GM18867 (cell line): Measurements from ENCODE around the gene NCOR1.
A peak's percentile ranks its signal among the peaks of the same experiment; 100 is the strongest.

Source experiments
- ATAC-seq: cut with Tn5 transposase; IDR thresholded peaks from one replicate; pipeline ENCODE4 v1.9.1; 2021; ENCODE audit warnings: mild to moderate bottlenecking, moderate library complexity; ENCODE audit not compliant: unreplicated experiment

Gene NCOR1

GRCh38 chr17:16037636-16038035 is 177.7 kb downstream of the NCOR1 start:
- ATAC-seq, result no peak

DNA sequence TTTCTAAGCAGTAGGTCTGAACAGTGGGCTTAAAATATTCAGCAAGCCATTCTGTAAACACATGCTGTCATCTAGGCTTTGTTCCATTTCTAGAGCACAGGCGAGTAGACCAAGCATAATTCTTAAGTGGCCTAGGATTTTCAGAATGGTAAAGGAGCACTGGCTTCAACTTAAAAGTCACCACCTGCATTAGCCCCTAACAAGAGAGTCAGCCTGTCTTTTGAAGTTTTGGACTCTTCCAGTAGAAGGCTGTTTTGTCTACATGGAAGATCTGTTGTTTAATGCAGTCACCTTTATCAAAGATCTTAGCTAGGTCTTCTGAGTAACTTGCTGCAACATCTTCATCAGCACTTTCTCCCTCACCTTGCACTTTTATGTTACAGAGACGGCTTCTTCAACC is 179.1 kb downstream of the NCOR1 start:
- ATAC-seq, result no peak

- no peak for ATAC-seq
These were observed 181.5 kb downstream of the NCOR1 start for GRCh38 chr17:16033729-16034349.

GRCh38 chr17:16027708-16028584 is 187.4 kb downstream of the NCOR1 start:
- ATAC-seq, result peak; percentile 76

DNA sequence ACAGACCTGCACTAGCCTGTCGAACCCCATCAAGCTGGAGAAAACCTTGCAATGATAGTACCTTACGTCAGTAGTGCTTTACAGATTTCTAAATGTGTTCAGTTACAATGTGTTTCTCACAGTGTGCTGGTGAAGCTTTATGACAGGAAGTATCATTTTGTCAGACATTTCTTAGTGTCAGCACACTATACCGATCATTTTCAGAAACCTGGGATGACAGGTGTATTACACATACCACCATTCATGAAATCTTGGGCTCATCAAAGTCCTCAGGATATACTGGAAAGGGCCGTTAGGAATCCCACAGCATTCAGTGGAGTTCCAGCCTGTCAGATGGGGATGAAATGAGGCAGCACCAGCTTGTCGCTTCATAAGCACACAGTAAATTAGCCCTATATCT is 188.4 kb downstream of the NCOR1 start:
- no peak for ATAC-seq

GRCh38 chr17:16025202-16025601 is 190.1 kb downstream of the NCOR1 start:
- ATAC-seq, result no peak

- no peak for ATAC-seq
These were observed 191.5 kb downstream of the NCOR1 start for GRCh38 chr17:16023881-16024280.

DNA sequence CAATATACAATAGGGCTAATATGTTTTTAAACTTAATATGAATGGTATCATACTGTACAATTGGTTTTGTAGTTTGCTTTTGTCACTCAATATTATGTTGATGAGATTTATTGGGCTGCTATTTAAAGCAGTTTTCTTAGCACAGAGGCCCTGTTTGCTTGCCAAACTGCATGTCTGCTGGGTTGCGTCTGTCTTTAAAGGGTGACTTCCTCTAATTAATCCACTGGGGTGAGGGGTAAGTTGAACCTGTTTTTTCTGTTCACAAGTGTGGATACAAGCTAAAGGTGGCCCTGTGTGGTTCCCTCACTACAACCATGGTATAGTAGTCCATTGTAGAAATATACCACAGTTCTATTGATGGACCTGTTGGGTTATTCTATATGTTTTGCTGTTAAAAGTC is 196.0 kb downstream of the NCOR1 start:
- ATAC-seq, result no peak

DNA sequence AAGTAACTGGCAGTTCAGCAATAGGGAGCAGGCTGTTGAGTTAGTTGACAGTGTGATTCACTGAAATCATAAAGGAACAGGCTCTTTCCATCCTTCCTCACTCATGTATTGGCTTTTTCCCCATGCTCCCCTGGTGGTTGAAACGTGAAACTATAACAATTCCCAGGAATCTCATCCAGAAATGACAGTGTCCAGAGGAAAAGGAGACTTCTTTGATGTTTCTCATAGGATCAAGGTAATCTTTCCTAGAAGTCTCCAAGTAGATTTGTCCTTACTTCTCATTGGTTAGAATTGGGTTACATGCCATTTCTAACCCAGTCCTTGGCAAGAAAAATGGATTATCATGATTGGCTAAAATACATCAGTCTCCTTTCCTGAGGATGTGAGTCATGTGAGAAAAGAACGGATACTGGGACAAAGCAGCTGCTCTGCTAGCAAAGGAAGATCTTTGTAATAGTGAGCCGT is 201.4 kb downstream of the NCOR1 start:
- no peak for ATAC-seq

GRCh38 chr17:16007439-16007838 is 207.9 kb downstream of the NCOR1 start:
- ATAC-seq, result no peak

DNA sequence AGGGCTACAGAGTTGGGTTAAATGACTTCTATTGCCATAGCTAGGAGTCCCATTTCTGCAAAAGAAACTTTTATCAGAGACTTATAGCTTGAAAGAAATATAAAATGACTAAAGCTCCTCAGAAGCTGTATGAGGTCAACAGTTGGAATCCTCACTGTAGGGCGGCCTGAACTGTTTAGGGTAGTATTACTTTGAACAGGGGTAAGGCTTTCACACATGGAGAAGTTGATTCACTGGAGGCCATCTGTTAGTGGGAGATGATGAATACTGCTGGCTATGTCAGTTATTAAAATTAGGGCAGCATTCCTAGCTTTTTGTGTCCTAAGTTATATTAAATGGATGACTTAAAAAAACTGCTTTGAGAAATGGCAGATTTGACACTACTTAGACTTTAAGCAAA is 209.7 kb downstream of the NCOR1 start:
- ATAC-seq, result no peak

GRCh38 chr17:16003841-16004240 is 211.5 kb downstream of the NCOR1 start:
- no peak for ATAC-seq

- ATAC-seq, result no peak
These were observed 212.6 kb downstream of the NCOR1 start for GRCh38 chr17:16002708-16003260.

- ATAC-seq, result no peak
These were observed 214.0 kb downstream of the NCOR1 start for GRCh38 chr17:16001226-16001897.

DNA sequence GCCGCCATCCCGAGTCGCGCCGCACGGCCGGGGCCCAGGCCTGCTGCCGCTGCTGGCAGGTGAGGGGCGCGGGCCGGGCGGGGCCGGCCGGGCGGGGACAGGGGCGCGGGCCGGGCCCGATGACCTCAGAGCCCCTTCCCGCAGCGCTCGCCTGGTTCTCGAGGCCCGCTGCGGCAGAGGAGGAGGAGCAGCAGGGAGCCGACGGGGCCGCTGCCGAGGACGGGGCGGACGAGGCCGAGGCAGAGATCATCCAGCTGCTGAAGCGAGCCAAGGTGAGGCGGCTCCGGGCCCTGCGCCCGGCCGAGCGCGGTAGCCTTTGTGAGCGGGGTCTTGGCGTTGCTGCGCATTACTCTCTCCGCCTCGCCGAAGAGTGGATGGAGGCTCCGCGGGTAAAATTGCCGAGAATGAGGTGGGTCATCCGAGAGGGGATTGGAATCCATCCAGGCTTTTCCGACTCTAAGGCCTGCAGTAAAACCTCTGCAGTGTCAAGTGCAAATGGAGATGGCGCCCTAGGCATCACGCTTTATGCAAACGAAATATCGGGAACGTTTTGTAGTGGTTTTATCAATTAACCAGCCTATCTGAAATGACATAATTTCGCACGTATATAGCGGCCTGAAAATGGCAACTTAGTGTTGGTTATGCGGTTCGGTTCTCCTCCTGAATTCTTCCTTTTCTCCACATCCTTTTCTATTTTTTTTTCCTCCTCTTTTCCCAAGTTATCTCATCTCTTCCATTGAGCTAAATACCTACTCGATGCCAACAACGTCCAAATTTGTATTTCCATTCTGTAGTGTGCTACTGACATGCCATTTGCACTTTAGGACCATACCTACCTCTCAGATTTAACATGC is 215.1 kb downstream of the NCOR1 start:
- ATAC-seq, result peak; percentile 36

DNA sequence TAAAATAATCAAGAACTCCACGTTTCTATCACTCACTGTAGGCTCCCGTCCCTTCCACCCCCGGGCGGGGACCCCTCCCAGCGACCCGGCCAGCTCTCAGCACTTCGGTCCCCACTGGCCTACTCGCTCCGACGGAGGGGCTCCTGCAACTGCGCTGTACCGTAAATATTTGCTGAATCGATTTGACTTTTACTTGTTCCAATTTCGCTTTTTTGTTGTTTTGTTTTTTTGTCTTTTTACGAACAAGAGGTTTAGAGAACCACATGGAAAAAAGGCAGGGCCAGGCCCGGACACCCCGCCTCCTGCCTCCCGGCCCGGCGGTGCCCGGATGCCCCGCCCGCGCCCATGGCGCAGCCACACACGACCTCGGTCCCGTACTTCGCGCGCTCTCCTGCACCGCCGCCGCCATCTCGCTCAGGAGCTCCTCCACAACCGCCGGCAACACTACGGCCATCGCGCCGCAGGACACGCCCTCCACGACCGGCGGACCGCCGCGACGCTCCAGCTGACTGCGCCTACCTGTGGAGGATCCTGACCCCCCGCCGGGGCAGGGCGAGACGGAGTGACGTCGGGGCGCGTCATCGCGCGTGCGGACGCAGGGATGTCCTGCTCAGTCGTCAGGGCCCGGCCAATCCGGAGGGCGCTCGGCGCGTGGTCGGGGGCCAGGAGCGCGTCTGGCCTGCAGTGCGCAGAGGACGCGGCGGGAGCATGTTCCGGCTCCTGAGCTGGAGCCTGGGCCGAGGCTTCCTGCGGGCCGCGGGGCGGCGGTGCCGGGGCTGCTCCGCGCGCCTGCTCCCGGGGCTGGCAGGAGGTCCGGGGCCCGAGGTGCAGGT is 216.0 kb downstream of the NCOR1 start, which contains the start of the genes TTC19 and ZSWIM7:
TSS of gene TTC19 (plus strand) at position 684 of the 833 bp plus-strand sequence. CDS start at position 709, 25 bp downstream.
TSS of gene ZSWIM7 (minus strand) at position 564 of the 833 bp plus-strand sequence. CDS start at position 454, 110 bp downstream.
- ATAC-seq, result peak; percentile 93

DNA sequence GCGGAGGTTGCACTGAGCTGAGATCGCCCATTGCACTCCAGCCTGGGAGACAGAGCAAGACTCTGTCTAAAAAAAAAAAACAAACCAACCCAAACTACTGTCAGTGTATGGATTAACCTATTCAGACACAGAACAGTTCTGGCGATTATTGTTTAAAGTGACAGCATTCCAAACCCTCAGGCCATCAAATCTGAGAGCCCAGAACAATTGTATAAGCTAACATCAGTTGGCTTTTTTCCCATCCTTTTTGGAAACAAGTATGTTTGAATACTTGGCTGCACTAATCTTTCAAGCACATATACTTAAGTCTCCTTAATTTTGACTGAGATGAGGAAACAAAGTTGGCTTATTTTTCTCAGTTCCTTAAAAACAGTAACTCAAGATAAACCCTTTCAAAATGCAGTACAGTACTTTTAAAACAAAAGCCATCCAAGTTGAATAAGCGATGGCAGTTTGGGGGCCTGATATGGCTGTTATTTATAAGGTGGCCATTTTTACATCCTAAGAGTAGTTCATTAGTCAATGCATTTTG is 217.2 kb downstream of the NCOR1 start:
- ATAC-seq, result no peak

- ATAC-seq, result no peak
These were observed 219.0 kb downstream of the NCOR1 start for GRCh38 chr17:15996322-15996721.
